Measurements from ENCODE around the gene CCDC85C.

CCDC85C gene

DNA sequence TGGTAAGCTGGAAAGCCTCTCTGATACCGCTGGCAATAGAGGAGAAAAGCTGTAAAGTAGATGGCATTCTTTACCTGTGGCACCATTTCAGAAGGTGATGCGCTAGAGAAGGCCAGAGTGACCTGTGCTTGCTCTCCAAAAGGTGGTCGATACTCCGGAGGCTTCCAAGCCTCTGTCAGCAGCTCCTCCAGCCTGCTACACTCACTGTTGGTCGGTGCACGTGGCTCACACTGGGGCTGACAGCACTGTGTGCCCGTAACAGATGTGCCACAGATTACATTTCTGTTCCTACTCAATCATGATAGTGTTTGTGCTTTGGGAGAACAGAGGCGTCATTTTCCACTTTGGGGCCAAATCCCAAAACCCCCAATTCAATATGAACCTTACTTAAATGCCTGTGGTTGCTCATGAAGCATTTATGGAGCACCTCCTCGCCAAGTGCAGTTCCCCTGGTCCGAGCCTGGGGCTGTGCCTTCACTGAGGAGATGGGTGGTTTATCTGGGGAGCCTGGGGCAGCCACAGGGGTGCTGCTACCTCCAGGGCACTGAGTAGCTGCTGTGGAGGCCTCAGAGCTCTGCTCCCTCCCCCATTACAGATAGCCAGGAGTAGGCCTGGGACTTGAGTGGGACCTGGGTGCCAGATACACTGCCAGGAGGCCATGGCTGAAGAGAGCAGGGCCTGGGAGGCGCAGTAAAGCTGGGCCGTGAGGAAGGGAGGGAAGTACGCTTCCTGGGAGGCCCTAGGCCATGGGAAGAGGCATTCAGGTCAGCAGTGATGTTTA is 96.0 kb downstream of the CCDC85C start:
- DNase-seq = no peak

GRCh38 chr14:99506276-99506675 is 97.7 kb downstream of the CCDC85C start:
- DNase-seq = no peak

DNA sequence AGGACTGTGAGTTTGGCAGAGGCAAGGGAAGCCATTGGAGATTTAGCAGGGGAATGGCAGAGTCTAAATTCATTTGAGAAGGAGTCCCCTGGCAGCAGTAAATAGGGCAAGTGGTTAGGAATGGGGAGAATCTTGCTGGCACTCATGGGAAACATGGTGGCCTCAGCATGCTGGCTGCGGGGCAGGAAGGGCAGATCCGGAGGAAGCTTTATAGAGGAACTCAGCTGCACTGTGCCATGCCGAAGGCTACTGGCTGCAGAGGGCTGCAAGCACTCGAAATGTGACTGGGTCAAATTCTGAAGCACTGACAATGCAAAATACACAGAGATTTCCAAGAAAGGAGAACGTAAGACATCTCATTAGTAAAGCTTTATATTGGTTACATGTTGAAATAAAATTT is 98.9 kb downstream of the CCDC85C start:
- DNase-seq = no peak

DNA sequence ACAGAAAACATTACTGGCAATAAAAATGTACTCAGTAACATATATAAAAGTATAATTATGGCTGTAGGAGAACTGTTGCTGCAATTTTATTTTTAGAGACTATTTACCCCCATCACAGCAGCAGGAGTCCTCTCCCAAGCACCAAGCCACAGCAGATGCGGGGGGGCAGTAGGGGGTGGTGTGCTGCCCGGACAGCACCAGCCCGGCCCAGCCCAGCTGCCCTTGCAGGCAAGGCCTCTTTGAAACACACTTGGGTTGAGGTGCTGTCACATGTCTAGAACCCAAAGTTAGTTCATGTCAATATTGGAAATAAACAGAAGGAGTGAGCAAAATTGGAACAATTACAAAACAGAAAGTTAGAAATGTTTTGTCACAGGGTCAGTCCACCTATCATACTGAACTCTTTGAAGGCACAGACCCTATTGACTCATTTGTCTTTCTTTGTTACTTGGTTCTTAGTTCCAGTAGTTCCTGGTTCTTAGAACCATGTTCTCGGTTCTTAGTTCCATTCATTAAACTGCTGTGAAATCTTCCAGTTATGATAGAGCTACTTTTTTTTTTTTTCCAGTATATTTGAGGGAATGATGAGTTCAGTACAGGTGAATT is 100.1 kb downstream of the CCDC85C start:
- no peak for DNase-seq

DNA sequence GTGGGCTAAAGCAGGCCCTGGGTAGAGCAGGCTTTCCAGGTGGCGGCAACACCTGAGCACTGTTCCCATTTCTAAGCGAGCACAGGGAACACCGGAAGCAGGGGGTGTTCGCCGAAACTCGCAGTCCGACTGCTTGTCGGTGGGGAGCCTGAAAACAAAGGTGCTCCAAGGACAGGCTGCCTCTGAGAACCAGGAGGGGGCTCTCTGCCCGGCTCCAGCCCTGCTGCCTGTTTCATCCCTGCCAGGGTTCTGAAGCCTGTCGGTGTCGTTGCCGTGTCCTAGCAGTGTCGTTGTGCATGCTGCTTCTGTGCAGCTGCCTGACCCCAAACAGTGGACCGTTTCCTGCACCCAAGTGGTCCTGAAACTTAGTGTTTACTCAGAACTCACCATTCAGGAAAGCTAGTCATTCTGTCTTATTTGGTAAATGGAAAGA is 101.0 kb downstream of the CCDC85C start:
- DNase-seq = no peak

DNA sequence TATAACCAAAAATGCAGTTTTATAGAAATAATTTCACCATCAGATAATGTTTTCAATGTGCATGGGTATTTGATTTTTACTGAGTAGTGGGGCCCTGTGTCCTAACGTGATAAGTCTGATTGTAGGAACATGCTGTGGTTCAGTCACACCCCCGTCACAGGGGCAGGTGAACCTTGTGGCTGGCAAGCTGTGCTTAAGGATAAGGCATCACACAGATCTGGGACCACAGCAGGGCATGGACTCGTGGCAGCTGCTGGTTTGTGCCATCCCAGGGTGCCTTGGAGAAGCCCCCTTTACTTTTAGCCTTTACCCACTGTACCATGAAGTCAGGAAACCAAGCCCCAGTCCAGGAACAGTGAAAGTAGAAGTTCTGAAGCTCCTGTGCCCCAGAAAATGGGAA is 106.1 kb downstream of the CCDC85C start:
- DNase-seq = no peak

- DNase-seq = no peak
Measured at GRCh38 chr14:99497341-99497740, 106.7 kb downstream of the CCDC85C start.

GRCh38 chr14:99484106-99484505 is 119.9 kb downstream of the CCDC85C start:
- DNase-seq = no peak

- DNase-seq = peak; percentile 18
Measured at GRCh38 chr14:99481745-99482099, 122.3 kb downstream of the CCDC85C start.

DNA sequence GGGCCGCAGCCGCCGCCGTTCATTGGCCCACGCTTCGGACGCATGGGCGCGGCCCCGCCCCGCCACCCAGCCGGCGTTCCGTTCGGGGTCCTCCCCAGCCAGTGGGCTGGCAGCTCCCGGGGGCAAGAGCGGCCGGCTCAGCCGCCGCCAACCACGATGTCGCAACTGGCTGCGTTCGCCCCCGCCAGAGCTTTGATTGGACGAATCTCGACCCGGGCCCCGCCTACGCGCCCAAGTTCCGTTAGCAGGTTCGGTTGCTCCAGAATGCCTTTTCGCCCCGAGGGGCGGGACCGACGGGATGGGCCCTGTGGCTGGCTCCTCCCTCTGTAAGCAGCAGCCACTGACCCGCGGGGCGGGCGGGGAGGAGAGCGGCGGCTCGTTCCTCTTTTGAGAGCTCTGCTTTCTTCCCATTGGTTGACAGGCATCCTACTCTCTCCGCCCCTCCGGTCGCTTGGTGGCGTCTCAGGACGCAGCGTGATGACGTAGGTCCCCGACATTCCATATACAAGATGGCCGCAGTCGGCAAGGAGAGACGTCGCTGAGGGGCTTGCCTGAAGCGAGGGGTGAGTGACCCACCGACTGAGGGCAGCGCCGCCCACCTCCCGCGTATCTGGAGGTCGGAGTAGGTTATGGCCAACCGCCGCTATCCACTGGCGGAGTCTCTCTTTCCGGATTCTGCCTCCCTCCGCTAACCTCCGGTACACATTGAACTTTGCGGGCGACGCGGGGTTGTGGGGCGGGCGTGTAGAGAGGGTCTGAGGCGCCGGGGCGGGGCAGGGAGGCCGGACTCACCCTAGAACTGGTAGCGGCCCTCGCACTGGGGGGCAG is 122.9 kb downstream of the CCDC85C start, which contains the start of gene CCNK:
TSS of gene CCNK (plus strand) at position 493 of the 828 bp plus-strand sequence. CDS start 11,269 bp downstream, outside the sequence.
- DNase-seq = peak; percentile 100

DNA sequence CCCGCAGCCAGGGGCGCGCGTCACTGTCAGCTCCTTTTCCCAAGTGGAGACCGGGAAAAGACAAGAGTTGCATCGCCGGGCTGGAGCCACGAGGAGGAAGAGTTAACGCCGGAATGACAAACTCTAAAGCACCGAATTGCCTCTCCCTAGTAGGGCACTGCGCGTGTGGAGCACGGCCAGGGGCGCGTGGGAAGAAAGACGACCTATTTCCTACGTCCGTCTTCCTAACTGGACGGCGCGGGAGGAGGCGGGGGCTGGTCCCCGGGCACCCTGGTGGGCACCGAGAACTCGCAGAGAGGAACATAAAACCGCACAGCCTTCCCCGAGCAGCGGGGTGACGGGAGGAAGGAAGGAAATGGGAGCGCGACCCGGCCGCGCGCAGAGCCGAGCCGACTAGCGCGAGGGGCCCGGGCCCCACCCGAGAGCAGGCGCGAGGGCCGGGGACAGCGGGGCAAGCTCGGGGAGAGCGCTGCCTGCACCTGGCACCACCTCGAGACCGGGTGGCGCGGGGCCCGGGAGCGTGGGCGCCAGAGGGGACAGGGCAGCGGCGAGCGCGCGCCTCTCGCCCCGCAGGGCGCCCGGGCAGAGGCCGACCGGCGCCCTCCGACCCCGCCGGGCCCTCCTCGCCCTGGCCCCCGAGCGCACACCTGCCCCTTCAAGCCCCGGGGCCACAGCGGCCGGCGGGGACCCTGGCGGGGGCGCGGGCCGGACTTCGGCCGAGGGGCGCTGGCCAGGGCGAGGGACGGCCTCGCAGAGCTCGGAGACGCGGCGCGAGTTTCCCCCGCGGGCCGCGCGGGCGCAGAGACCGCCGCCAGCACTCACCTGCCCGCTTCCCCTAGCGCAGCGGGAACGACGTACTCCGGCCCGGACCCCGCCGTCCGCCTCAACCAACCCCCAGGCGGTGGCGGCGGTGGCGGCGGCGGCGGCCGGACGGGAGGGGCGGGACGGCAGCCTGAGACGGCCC is 123.8 kb downstream of the CCDC85C start, which contains the start of gene SETD3:
TSS of gene SETD3 (minus strand) at position 954 of the 964 bp plus-strand sequence. CDS start 15,054 bp downstream, outside the sequence.
- DNase-seq = no peak

DNA sequence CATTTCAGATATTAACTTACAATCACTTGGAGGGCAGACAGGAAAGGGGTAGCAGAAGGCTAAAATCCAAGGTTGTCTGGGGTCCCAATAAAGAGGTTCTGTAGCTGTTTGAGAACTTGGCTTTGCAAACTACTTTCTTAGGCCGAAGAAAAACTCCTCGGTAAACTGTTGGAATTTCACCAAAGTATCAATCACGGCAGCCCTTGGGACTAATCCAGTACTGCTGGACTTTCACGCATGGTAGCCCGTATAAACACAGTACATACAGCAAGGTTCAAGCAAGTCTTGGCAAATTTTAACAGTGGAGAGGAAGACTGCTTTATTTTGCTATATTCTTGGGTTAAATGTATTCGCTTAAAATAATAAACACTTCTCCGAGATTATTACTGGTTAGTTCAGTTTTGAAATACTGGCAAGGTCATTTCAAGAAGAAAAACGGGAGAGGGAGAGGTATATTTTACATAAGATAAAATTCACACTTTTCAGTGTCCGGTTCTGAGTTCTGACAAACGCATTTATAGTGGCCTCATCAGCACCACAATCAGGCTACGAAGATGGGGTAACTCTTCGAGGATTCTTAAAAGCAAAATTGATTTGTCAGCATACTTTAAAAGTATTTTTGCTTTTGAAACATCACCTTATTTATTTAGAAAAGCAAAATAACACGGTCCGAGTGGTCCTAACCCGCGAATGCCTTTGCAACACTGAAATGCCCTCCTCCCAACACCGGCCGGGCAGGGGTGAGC is 124.7 kb downstream of the CCDC85C start:
- DNase-seq = no peak

GRCh38 chr14:99478128-99478527 is 125.9 kb downstream of the CCDC85C start:
- no peak for DNase-seq

- DNase-seq = no peak
Measured at GRCh38 chr14:99476864-99477263, 127.1 kb downstream of the CCDC85C start.

DNA sequence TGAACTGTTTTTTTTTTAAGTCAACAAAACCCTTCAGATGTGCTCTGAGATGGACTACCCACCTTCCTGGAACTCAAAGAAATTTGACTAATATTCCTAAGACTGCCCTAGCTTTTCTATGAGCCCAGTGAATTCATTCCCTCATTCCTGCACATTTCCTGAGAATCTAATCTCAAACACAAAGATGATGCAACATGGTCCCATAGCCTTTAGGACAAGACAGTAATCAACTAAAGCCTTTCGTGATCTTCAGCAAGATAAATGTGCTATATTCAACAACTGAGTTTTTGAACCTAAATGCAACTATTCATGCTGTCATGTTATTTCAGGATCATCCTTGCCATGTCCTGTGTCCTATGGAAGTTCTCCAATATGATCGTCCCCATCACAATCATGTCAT is 128.3 kb downstream of the CCDC85C start:
- no peak for DNase-seq

DNA sequence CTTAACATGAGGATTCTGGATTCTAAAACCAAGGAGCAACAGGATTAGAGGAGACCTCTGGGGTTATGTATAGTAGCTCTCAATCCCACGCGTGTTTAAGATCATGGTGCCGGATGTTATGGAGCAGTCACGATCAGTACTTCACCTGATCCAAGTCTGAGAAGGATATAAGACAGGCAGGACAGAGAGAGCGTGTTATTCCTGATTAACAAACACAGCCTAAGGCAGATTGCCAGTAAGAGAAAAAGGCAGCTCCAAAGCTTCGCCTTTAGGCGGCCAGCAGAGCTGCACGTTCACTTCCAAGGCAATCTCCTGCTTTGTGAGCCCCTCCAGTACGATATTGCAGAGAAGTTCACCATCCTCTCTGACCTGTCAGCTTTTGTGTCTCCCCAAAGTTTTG is 128.8 kb downstream of the CCDC85C start:
- no peak for DNase-seq

DNA sequence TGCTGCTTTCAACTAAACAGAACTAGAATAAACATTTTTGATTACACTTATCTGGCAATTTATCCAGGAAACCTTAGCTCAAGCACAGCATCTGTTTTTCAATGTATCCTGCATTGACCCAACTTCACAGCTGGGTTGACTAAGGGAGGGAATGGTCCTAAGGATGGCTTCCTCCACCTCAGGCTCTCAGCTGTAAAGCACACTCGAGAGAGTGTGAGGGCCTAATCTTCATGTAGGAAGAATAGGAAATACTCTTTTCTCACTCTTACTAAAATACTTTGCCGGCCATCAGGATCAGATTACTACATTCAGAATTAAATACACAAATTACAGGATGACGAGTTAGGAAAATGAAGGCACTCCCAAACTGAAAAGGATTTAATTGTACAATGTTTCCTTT is 130.5 kb downstream of the CCDC85C start:
- DNase-seq = no peak

GRCh38 chr14:99472937-99473336 is 131.1 kb downstream of the CCDC85C start:
- DNase-seq = no peak

DNA sequence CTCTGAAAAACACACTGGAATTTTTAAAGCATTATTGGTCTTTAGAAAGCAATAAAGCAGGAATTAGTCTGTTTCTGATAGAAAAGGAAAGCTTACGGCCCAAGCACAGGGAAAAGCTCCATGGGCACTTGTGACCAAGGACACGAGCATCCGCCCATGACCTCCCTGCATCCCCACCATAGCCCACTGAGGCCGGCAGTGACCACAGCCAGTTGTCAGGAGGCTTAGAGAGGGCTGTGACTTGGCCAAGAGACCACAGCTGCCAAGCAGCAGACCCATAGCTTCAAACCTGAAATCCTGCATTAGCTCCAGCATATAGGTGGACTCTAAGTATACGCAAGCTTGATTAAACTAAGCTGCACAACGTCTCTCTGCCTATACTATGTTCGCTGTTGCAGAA is 132.3 kb downstream of the CCDC85C start:
- no peak for DNase-seq

- no peak for DNase-seq
Measured at GRCh38 chr14:99468836-99469592, 135.0 kb downstream of the CCDC85C start.

GRCh38 chr14:99468081-99468480 is 135.9 kb downstream of the CCDC85C start:
- no peak for DNase-seq
